ENCODE measurements around the gene ZNF17.

- TF ChIP-seq CTCF (IDR thresholded peaks at IDR 0.05) (no peak), POLR2A (IDR thresholded peaks at IDR 0.05) (no peak)
Observed at GRCh38 chr19:57374179-57374578, 36.8 kb upstream of the ZNF17 start.
